ENCODE data around the gene NTN1. TPM values are rescaled to one million over a fixed set of nuclear protein-coding genes. Genes with fewer than 3 reads are reported as not detected.

NTN1 gene
- total RNA-seq (2014; rRNA removed; shearing (Covaris generic)): 0.32 and 0.49 TPM in 2 replicates

DNA sequence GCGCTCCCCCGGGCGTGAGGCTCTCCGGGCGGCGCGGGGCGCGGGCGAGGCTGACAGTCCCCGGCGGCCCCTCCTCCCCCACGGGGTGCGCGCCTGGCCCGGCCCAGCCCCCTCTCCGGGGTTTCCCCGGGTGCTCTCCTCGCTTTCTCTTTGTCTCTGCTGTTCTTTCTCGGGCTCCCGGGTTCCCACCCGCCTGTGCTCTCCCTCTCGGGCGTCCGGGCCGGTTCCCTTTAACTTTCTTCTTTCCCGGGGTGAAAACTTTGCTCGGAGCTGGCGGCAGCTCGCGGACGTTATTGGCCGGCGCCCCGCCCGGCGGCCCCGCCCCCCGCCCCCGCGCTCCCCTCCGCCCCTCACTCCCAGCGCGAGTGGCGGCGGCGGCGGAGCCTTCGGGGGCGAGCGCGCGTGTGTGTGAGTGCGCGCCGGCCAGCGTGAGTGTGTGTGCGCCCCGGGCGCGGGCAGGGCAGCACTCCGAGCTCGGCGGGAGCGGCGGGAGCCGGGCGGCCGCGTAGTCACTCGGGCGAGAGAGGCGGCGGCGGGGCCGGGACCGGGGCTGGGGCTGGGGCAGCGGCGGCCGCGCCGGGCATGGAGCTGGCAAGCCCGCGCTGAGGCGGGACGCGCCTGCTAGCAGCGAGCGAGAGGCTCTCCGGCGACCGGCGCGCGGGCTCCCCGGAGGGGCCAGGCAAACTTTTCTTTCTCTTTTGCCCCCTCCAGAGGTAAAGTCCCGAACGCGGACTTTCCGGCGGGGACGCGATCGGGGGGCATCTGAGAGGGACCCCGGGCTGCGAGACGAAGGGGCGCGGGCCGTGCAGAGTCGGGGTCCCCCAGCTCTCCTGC is at the start of gene NTN1:
NTN1 (plus strand) TSS at position 353 of the 834 bp plus-strand sequence. CDS start 864 bp downstream, outside the sequence.

Small RNA genes within 50 kb of the gene (small RNA-seq; reads per million reads assigned to genes)
- not detected for gene AC005695.3

Other genes starting within 250 kb of the NTN1 start
- gene MFSD6L, start 222.1 kb upstream of the NTN1 start, total RNA-seq (2014; rRNA removed; shearing (Covaris generic)): not detected in 2 replicates
- gene PIK3R6, start 153.8 kb upstream of the NTN1 start, total RNA-seq (2014; rRNA removed; shearing (Covaris generic)): 0.04 TPM in 1 of 2 replicates, not detected in the other
- not detected in 2 replicates for gene PIK3R5, start 55.8 kb upstream of the NTN1 start, total RNA-seq (2014; rRNA removed; shearing (Covaris generic))

Measured in A375 (cell line).